ENCODE results near the gene SREK1. TPM values are rescaled to one million over a fixed set of nuclear protein-coding genes. Genes with fewer than 3 reads are reported as not detected.
"Not testable (repeated sequence)": the region's sequence is repeated elsewhere in the genome, so short reads cannot be mapped to it uniquely, and the experiment has no call there.

The SREK1 gene
- total and polyA plus RNA-seq, 9 of the 15 experiments (the other 6 are each of a cell fraction or from before 2014, with no cell fraction given) = 40.8 to 128 (median 81.9) TPM

GRCh38 chr5:66222455-66222854 is 78.4 kb downstream of the SREK1 start (continued):
- TF ChIP-seq ZNF449 (CRISPR knock-in tag; IDR thresholded peaks at IDR 0.05) = no peak
- no peak for TF ChIP-seq HMGXB4 (CRISPR knock-in tag; IDR thresholded peaks at IDR 0.05)
- TF ChIP-seq BACH1 (tag; IDR thresholded peaks at IDR 0.05) = no peak
- no peak for TF ChIP-seq RBM15 (IDR thresholded peaks at IDR 0.05; ENCODE audit: insufficient read depth, low read length)
- no peak for TF ChIP-seq HDAC8 (tag; IDR thresholded peaks at IDR 0.05)
- no peak for TF ChIP-seq CHAMP1 (IDR thresholded peaks at IDR 0.05)
- TF ChIP-seq ETV5 (CRISPR knock-in tag; IDR thresholded peaks at IDR 0.05; ENCODE audit: low read depth) = no peak
- no peak for TF ChIP-seq ZNF212 (CRISPR knock-in tag; IDR thresholded peaks at IDR 0.05)
- no peak for TF ChIP-seq SMAD2 (IDR thresholded peaks at IDR 0.05; ENCODE audit: low read depth, low read length)
- TF ChIP-seq HOMEZ (CRISPR knock-in tag; IDR thresholded peaks at IDR 0.05) = no peak
- TF ChIP-seq HNRNPL (IDR thresholded peaks at IDR 0.05; ENCODE audit: low read depth, low read length) = no peak
- TF ChIP-seq E2F3 (CRISPR knock-in tag; IDR thresholded peaks at IDR 0.05) = no peak

GRCh38 chr5:66222896-66223295 is 78.8 kb downstream of the SREK1 start:
- ChIA-PET CTCF (ENCODE audit: low intra/inter-chr PET ratio) (interaction anchor here (1.2 kb wide), 1 partner anchor 48 kb away, joined by 4 read pairs; no protein-coding TSS in a partner anchor), POLR2A (interaction anchor here (1.0 to 1.2 kb wide), 2 partner anchors 42 to 49 kb away, joined by 3 to 4 read pairs; no protein-coding TSS in a partner anchor)
- intact Hi-C loops (cut with micrococcal nuclease); ATAC-seq; H3K4me2 ChIP-seq (ENCODE audit: insufficient read depth, low read length); H3K9ac ChIP-seq (ENCODE audit: insufficient read depth in 1 of 2, low read depth in 2 of 2, low read length in 2 of 2); H2AFZ ChIP-seq (ENCODE audit: low read depth, low read length); H3K9me3 ChIP-seq (replicated peaks; ENCODE audit: control insufficient read depth, insufficient read depth, low read depth, low read length); H3K4me1 ChIP-seq (replicated peaks in 1 of 2; ENCODE audit: control insufficient read depth in 2 of 2, insufficient read depth in 2 of 2, low read length in 2 of 2); H3K36me3 ChIP-seq (ENCODE audit: control insufficient read depth, insufficient read depth, low read length); H3K4me3 ChIP-seq; H3K27me3 ChIP-seq (ENCODE audit: control insufficient read depth in 2 of 2, insufficient read depth in 2 of 2, low read length in 2 of 2); BruUV-seq (replicated peaks); DNase-seq (ENCODE audit: extremely low read depth in 1 of 4, low spot score in 3 of 4); FAIRE-seq; in situ Hi-C loops (cut with MboI); H3K79me2 ChIP-seq (ENCODE audit: control insufficient read depth, insufficient read depth, low read length); H3K9me1 ChIP-seq (ENCODE audit: control insufficient read depth, insufficient read depth, low read length); H4K20me1 ChIP-seq (replicated peaks; ENCODE audit: control insufficient read depth, insufficient read depth, low read length); H3K27ac ChIP-seq (ENCODE audit: extremely low read depth, low read depth, low read length): not testable (repeated sequence)
- 19% methylated on average over 4 of the region's 4 CpGs for WGBS (ENCODE audit: insufficient coverage, low coverage, missing lambda C conversion rate)
